Lung (tissue), 12 donors: Measurements from ENCODE around the gene SPC25. TPM values are rescaled to one million over a fixed set of nuclear protein-coding genes. Genes with fewer than 3 reads are reported as not detected.
"Not testable (repeated sequence)": the region's sequence is repeated elsewhere in the genome, so short reads cannot be mapped to it uniquely, and the experiment has no call there.

ENCODE experiments used
- ATAC-seq: fragments of 200-7000 bp; cut with Tn5 transposase; one replicate; pipeline ENCODE4 v1.9.1; 2020; ENCODE audit warnings: moderate number of reproducible peaks; ENCODE audit not compliant: insufficient read depth, low FRiP score
- DNase-seq, 3 donors: peaks; one replicate each; pipeline ENCODE4 v3.0.0-alpha.2; 2013 to 2017
- H3K27ac ChIP-seq, 2 donors: one replicate each; pipeline ENCODE4 v1.5.1; 2013; ENCODE audit warnings: mild to moderate bottlenecking in 2 of 2, moderate library complexity in 2 of 2, control low read depth in 1 of 2, inconsistent platforms in 1 of 2, low read depth in 1 of 2, low read length in 1 of 2
- H3K27me3 ChIP-seq, 3 donors: one replicate each; pipeline ENCODE4 v1.5.1; 2013; ENCODE audit warnings: low read length in 2 of 3; ENCODE audit not compliant: control insufficient read depth in 3 of 3, insufficient read depth in 3 of 3
- H3K36me3 ChIP-seq, 4 donors: one replicate each; pipeline ENCODE4 v1.5.1; 2013; ENCODE audit warnings: low read length in 4 of 4, mild to moderate bottlenecking in 1 of 4, moderate library complexity in 1 of 4; ENCODE audit not compliant: control insufficient read depth in 4 of 4, insufficient read depth in 4 of 4
- H3K4me1 ChIP-seq, 5 donors: one replicate each; pipeline ENCODE4 v1.5.1; 2013; ENCODE audit warnings: low read length in 5 of 5, mild to moderate bottlenecking in 2 of 5, moderate library complexity in 1 of 5; ENCODE audit not compliant: control insufficient read depth in 5 of 5, insufficient read depth in 5 of 5
- H3K4me3 ChIP-seq: one replicate; pipeline ENCODE4 v1.5.1; 2013; ENCODE audit warnings: mild to moderate bottlenecking, control low read depth, moderate library complexity
- H3K9ac ChIP-seq, 2 donors: one replicate each; pipeline ENCODE4 v1.5.1; 2013; ENCODE audit warnings: low read length in 2 of 2, control low read depth in 1 of 2; ENCODE audit not compliant: insufficient read depth in 1 of 2
- H3K9me3 ChIP-seq, 4 donors: one replicate each; pipeline ENCODE4 v1.5.1; 2013; ENCODE audit warnings: low read length in 3 of 4, mild to moderate bottlenecking in 1 of 4, moderate library complexity in 1 of 4; ENCODE audit not compliant: control insufficient read depth in 4 of 4, insufficient read depth in 3 of 4
- CTCF ChIP-seq: IDR thresholded peaks from 2 replicates; pipeline ENCODE4 v1.5.1; 2012; ENCODE audit warnings: mild to moderate bottlenecking; ENCODE audit errors: control extremely low read depth, extremely low read depth
- WGBS, 2 donors: extraction: QIAGEN DNeasy Blood & Tissue Kit; methylation state at CpG; one replicate each; pipeline ENCODE4 v1.1.7; 2013; 5-methylcytosine and 5-hydroxymethylcytosine counted together
- polyA plus RNA-seq, 2 donors: library from polyadenylated mRNA; stranded (reverse); fragments of 200-250 nt; gene quantifications; one replicate each; pipeline ENCODE4 v1.2.1, GENCODE V29; 2013
- total RNA-seq, 2 donors: library from RNA; depleted of rRNA in 1 of 2; stranded (reverse); fragments of >200 nt in 1 of 2; gene quantifications; one replicate each; pipeline ENCODE4 v1.2.1, GENCODE V29; 2014 to 2021
- donor health status: control.
- donor health status: control.
- donor health status: Bipolar disorder and iron deficiency.
- donor health status: healthy.
- donor health status: DM: yes; HTN: yes; CAD: no.

The SPC25 gene
- total and polyA plus RNA-seq, 4 donors, result 0.67 to 2.1 (median 1.3) TPM

GRCh38 chr2:168935810-168936581, 45.8 kb upstream of the SPC25 start:
- Histone ChIP-seq H3K9me3 (no peaks in the 10 kb centered on the region), H3K4me1 (no peaks in the 10 kb centered on the region), H3K27ac (no peak overlapping the region), H3K9ac (no peak overlapping the region), H3K27me3 (no peaks in the 10 kb centered on the region), H3K4me3 (no peak overlapping the region), H3K36me3 (no peaks in the 10 kb centered on the region)
- no peak for TF ChIP-seq CTCF
- ATAC-seq (no peak), DNase-seq (no peak)
- 51 to 70% methylated on average over 14 of the region's 14 CpGs for WGBS, 2 donors

GRCh38 chr2:168934826-168935225, 44.6 kb upstream of the SPC25 start:
- Histone ChIP-seq H3K9ac (no peak overlapping the region), H3K36me3 (no peaks in the 10 kb centered on the region), H3K4me3 (no peak overlapping the region), H3K27me3 (no peaks in the 10 kb centered on the region), H3K9me3 (no peaks in the 10 kb centered on the region), H3K4me1 (no peaks in the 10 kb centered on the region), H3K27ac (no peak overlapping the region)
- TF ChIP-seq CTCF, result no peak
- 91 to 92% methylated on average over 2 of the region's 2 CpGs for WGBS, 2 donors
- ATAC-seq (no peak), DNase-seq (no peak)

GRCh38 chr2:168932174-168932573, 41.9 kb upstream of the SPC25 start:
- not testable (repeated sequence) for H3K36me3 ChIP-seq, ATAC-seq, H3K9me3 ChIP-seq, H3K27me3 ChIP-seq, H3K4me1 ChIP-seq, H3K9ac ChIP-seq, DNase-seq, H3K4me3 ChIP-seq, H3K27ac ChIP-seq
- WGBS, 2 donors, result 96 to 98% methylated on average over 4 of the region's 4 CpGs

- no peaks in the 10 kb centered on the region for H3K4me1 ChIP-seq
- H3K9ac ChIP-seq, result no peak overlapping the region
- no peak overlapping the region for H3K27ac ChIP-seq
- 73 to 78% methylated on average over 1 of the region's 1 CpG for WGBS, 2 donors
- ATAC-seq (no peak), DNase-seq (no peak)
- H3K27me3 ChIP-seq, result no peaks in the 10 kb centered on the region
- H3K9me3 ChIP-seq, result no peaks in the 10 kb centered on the region
- no peaks in the 10 kb centered on the region for H3K36me3 ChIP-seq
- no peak for TF ChIP-seq CTCF
- H3K4me3 ChIP-seq, result no peak overlapping the region
Observed at GRCh38 chr2:168930242-168930641, 40.0 kb upstream of the SPC25 start.
